H9 (cell line): ENCODE results near the gene CARD11. TPM values are rescaled to one million over a fixed set of nuclear protein-coding genes. Genes with fewer than 3 reads are reported as not detected.

ENCODE experiments used
- DNase-seq: peaks from one replicate; pipeline ENCODE4 v3.0.0-alpha.2; 2017
- H2AFZ ChIP-seq: one replicate; pipeline ENCODE4 v1.6.1; 2013; ENCODE audit warnings: mild to moderate bottlenecking, low read length, control low read depth, moderate library complexity
- H2AK5ac ChIP-seq: 2 replicates; pipeline ENCODE4 v1.6.1; 2013; ENCODE audit warnings: low read length, control low read depth, mixed read lengths; ENCODE audit not compliant: insufficient read length
- H2BK120ac ChIP-seq: one replicate; pipeline ENCODE4 v1.6.1; 2013; ENCODE audit warnings: low read depth, mild to moderate bottlenecking, low read length, control low read depth, inconsistent platforms; ENCODE audit not compliant: poor library complexity, severe bottlenecking
- H2BK12ac ChIP-seq: 2 replicates; pipeline ENCODE4 v1.6.1; 2013; ENCODE audit warnings: low read length, control low read depth, mixed read lengths, low read depth; ENCODE audit not compliant: insufficient read length
- H2BK15ac ChIP-seq: 2 replicates; pipeline ENCODE4 v1.6.1; 2013; ENCODE audit warnings: low read depth, low read length, control low read depth
- H2BK20ac ChIP-seq: one replicate; pipeline ENCODE4 v1.6.1; 2013; ENCODE audit warnings: low read depth, mild to moderate bottlenecking, low read length, control low read depth, inconsistent platforms; ENCODE audit not compliant: poor library complexity, severe bottlenecking
- H2BK5ac ChIP-seq: 2 replicates; pipeline ENCODE4 v1.6.1; 2013; ENCODE audit warnings: low read length, control low read depth, mixed read lengths; ENCODE audit not compliant: insufficient read length
- H3K14ac ChIP-seq: 2 replicates; pipeline ENCODE4 v1.6.1; 2013; ENCODE audit warnings: low read length, control low read depth; ENCODE audit not compliant: insufficient read depth
- H3K18ac ChIP-seq: 2 replicates; pipeline ENCODE4 v1.6.1; 2013; ENCODE audit warnings: low read depth, mild to moderate bottlenecking, mixed read lengths, low read length, control low read depth; ENCODE audit not compliant: insufficient read length
- H3K23ac ChIP-seq: 2 replicates; pipeline ENCODE4 v1.6.1; 2013; ENCODE audit warnings: low read length, control low read depth, mixed read lengths, low read depth; ENCODE audit not compliant: insufficient read length
- H3K23me2 ChIP-seq: 2 replicates; pipeline ENCODE4 v1.6.1; 2013; ENCODE audit warnings: low read depth, mild to moderate bottlenecking, mixed read lengths, low read length, control low read depth; ENCODE audit not compliant: insufficient read length, poor library complexity, severe bottlenecking
- H3K27ac ChIP-seq: 2 replicates; pipeline ENCODE4 v1.5.1; 2013; ENCODE audit warnings: low read length, control low read depth, mixed read lengths, low read depth; ENCODE audit not compliant: insufficient read length
- H3K27me3 ChIP-seq: 2 replicates; pipeline ENCODE4 v1.6.1; 2013; ENCODE audit warnings: low read length, control low read depth, inconsistent platforms; ENCODE audit not compliant: insufficient read depth
- H3K4ac ChIP-seq: 2 replicates; pipeline ENCODE4 v1.6.1; 2013; ENCODE audit warnings: low read depth, mild to moderate bottlenecking, control low read depth, inconsistent platforms, low read length, moderate library complexity
- H3K4me1 ChIP-seq: 2 replicates; pipeline ENCODE4 v1.6.1; 2013; ENCODE audit warnings: low read length, control low read depth, inconsistent platforms; ENCODE audit not compliant: insufficient read depth
- H3K4me2 ChIP-seq: 2 replicates; pipeline ENCODE4 v1.6.1; 2013; ENCODE audit warnings: low read length, control low read depth, mixed read lengths; ENCODE audit not compliant: insufficient read length, insufficient read depth
- H3K56ac ChIP-seq: 2 replicates; pipeline ENCODE4 v1.6.1; 2013; ENCODE audit warnings: low read depth, mild to moderate bottlenecking, mixed read lengths, low read length, control low read depth; ENCODE audit not compliant: insufficient read length
- H3K79me1 ChIP-seq: 2 replicates; pipeline ENCODE4 v1.6.1; 2013; ENCODE audit warnings: low read depth, mild to moderate bottlenecking, moderate library complexity, low read length, control low read depth, inconsistent platforms; ENCODE audit not compliant: insufficient read depth, poor library complexity, severe bottlenecking
- H3K79me2 ChIP-seq: 2 replicates; pipeline ENCODE4 v1.6.1; 2013; ENCODE audit warnings: low read length, control low read depth, inconsistent platforms; ENCODE audit not compliant: insufficient read depth
- H3K9ac ChIP-seq: 2 replicates; pipeline ENCODE4 v1.6.1; 2013; ENCODE audit warnings: low read length, control low read depth, mixed read lengths; ENCODE audit not compliant: insufficient read length; ENCODE audit errors: extremely low read depth
- H3K9me3 ChIP-seq: one replicate; pipeline ENCODE4 v1.6.1; 2013; ENCODE audit warnings: low read depth, low read length, inconsistent platforms; ENCODE audit not compliant: control insufficient read depth
- H3T11ph ChIP-seq: one replicate; pipeline ENCODE4 v1.6.1; 2013; ENCODE audit warnings: mild to moderate bottlenecking, low read length, control low read depth, inconsistent platforms
- H4K20me1 ChIP-seq: one replicate; pipeline ENCODE4 v1.6.1; 2013; ENCODE audit not compliant: control insufficient read depth, insufficient read length, insufficient read depth
- H4K5ac ChIP-seq: 2 replicates; pipeline ENCODE4 v1.6.1; 2013; ENCODE audit warnings: low read depth, mild to moderate bottlenecking, mixed read lengths, low read length, control low read depth; ENCODE audit not compliant: insufficient read length
- H4K8ac ChIP-seq: replicated peaks from 2 replicates; pipeline ENCODE4 v1.6.1; 2013; ENCODE audit warnings: low read length, control low read depth, mixed read lengths, low read depth; ENCODE audit not compliant: insufficient read length
- H4K91ac ChIP-seq: 2 replicates; pipeline ENCODE4 v1.6.1; 2013; ENCODE audit warnings: low read depth, mild to moderate bottlenecking, moderate library complexity, mixed read lengths, low read length, control low read depth; ENCODE audit not compliant: insufficient read length
- H3K27ac Mint-ChIP-seq, 3 experiments: 2 replicates in 2 of 3; 3 replicates in 1 of 3; pipeline ENCODE4 v1.8.0; 2020 to 2021; ENCODE audit warnings: mixed read lengths in 3 of 3, mild to moderate bottlenecking in 1 of 3, moderate library complexity in 1 of 3
- H3K27me3 Mint-ChIP-seq: 2 replicates; pipeline ENCODE4 v1.8.0; 2021; ENCODE audit warnings: low read depth, mild to moderate bottlenecking, moderate library complexity, mixed read lengths
- H3K36me3 Mint-ChIP-seq, 3 experiments: 2 replicates in 2 of 3; 3 replicates in 1 of 3; pipeline ENCODE4 v1.8.0; 2020 to 2021; ENCODE audit warnings: low read depth in 3 of 3, mixed read lengths in 3 of 3; ENCODE audit not compliant: insufficient read depth in 1 of 3
- H3K4me1 Mint-ChIP-seq, 2 experiments: 2 replicates each; pipeline ENCODE4 v1.8.0; 2020; ENCODE audit warnings: mixed read lengths in 2 of 2
- H3K4me3 Mint-ChIP-seq, 2 experiments: 2 replicates in 1 of 2; 3 replicates in 1 of 2; pipeline ENCODE4 v1.8.0; 2020 to 2021; ENCODE audit warnings: mild to moderate bottlenecking in 2 of 2, mixed read lengths in 2 of 2, moderate library complexity in 1 of 2
- H3K9me3 Mint-ChIP-seq, 2 experiments: 2 replicates in 1 of 2; 3 replicates in 1 of 2; pipeline ENCODE4 v1.8.0; 2020; ENCODE audit warnings: mild to moderate bottlenecking in 2 of 2, mixed read lengths in 2 of 2, moderate library complexity in 1 of 2
- CTCF ChIP-seq: fragments of 200-600 bp; sonication (generic); conservative IDR thresholded peaks from 3 replicates; pipeline ENCODE4 v1.8.0; 2021; ENCODE audit warnings: antibody characterized with exemption, mild to moderate bottlenecking
- WGBS: extraction: QIAGEN DNeasy Blood & Tissue Kit; methylation state at CpG from one replicate; pipeline ENCODE4 v1.1.7; 2013; ENCODE audit warnings: missing lambda C conversion rate, low lambda C conversion rate, mixed read lengths; ENCODE audit not compliant: insufficient read length; ENCODE audit errors: extremely low coverage; 5-methylcytosine and 5-hydroxymethylcytosine counted together
- total RNA-seq: library from RNA; stranded (reverse); gene quantifications from 2 replicates; pipeline ENCODE4 v1.2.1, GENCODE V29; 2021

Gene CARD11
- total RNA-seq, 1 experiment from 2014 or later = 20.0 TPM

- Mint-ChIP-seq H3K36me3 (peaks cover 0 to 9% (median 1%) of the 10 kb centered on the region in 3 experiments; a peak in 2 of 7 replicates), H3K27ac (no peak overlapping the region), H3K4me3 (no peak overlapping the region), H3K27me3 (no peaks in the 10 kb centered on the region; the same call in 1 of the 2 replicates), H3K4me1 (peaks cover 2% of the 10 kb centered on the region in 2 experiments; a peak in 1 of 4 replicates), H3K9me3 (peaks cover 2 to 10% of the 10 kb centered on the region in 2 experiments; a peak in 3 of 5 replicates)
- Histone ChIP-seq H3K79me2 (no peaks in the 10 kb centered on the region), H2BK5ac (no peak overlapping the region), H3T11ph (no peak overlapping the region), H2BK20ac (no peak overlapping the region), H2BK120ac (no peak overlapping the region), H2AFZ (no peak overlapping the region), H4K8ac (no peak overlapping the region), H3K27ac (no peak overlapping the region), H3K56ac (no peak overlapping the region), H3K4me1 (no peaks in the 10 kb centered on the region), H2BK15ac (no peak overlapping the region), H3K23me2 (no peaks in the 10 kb centered on the region), H3K79me1 (no peaks in the 10 kb centered on the region), H3K23ac (no peak overlapping the region), H3K4ac (no peak overlapping the region), H3K9me3 (no peaks in the 10 kb centered on the region), H3K27me3 (no peaks in the 10 kb centered on the region), H4K91ac (no peak overlapping the region), H3K18ac (no peak overlapping the region), H4K5ac (no peak overlapping the region), H3K9ac (no peak overlapping the region), H2BK12ac (no peak overlapping the region), H2AK5ac (no peak overlapping the region), H3K4me2 (no peak overlapping the region), H3K14ac (no peak overlapping the region), H4K20me1 (no peaks in the 10 kb centered on the region)
- WGBS = no CpG with 5 or more reads among the region's 7 CpGs
- DNase-seq = no peak
- TF ChIP-seq CTCF = no peak
Observed at GRCh38 chr7:2967253-2967652, 76.4 kb downstream of the CARD11 start.
